ENCODE results near the gene LAMP5. TPM values are rescaled to one million over a fixed set of nuclear protein-coding genes. Genes with fewer than 3 reads are reported as not detected.

The LAMP5 gene
- total RNA-seq, 1 donor from 2014 or later: not detected

- no peak for DNase-seq (ENCODE audit: extremely low read depth, low read depth, low spot score)
Measured at GRCh38 chr20:9499126-9499899, 15.1 kb upstream of the LAMP5 start.

- DNase-seq (ENCODE audit: extremely low read depth, low read depth, low spot score): no peak
Measured at GRCh38 chr20:9500121-9500520, 14.3 kb upstream of the LAMP5 start.

- no peak for DNase-seq (ENCODE audit: extremely low read depth, low read depth, low spot score)
Measured at GRCh38 chr20:9501473-9501872, 12.9 kb upstream of the LAMP5 start.

GRCh38 chr20:9503526-9504245 is 10.7 kb upstream of the LAMP5 start:
- no peak for DNase-seq (ENCODE audit: extremely low read depth, low read depth, low spot score)

GRCh38 chr20:9506280-9506821 is 8.0 kb upstream of the LAMP5 start:
- no peak for DNase-seq (ENCODE audit: extremely low read depth, low read depth, low spot score)

GRCh38 chr20:9506964-9507369 is 7.4 kb upstream of the LAMP5 start:
- DNase-seq (ENCODE audit: extremely low read depth, low read depth, low spot score): no peak

- DNase-seq (ENCODE audit: extremely low read depth, low read depth, low spot score): no peak
Measured at GRCh38 chr20:9507544-9508239, 6.7 kb upstream of the LAMP5 start.

GRCh38 chr20:9508240-9508661 is 6.1 kb upstream of the LAMP5 start:
- no peak for DNase-seq (ENCODE audit: extremely low read depth, low read depth, low spot score)

GRCh38 chr20:9508696-9509178 is 5.7 kb upstream of the LAMP5 start:
- DNase-seq (ENCODE audit: extremely low read depth, low read depth, low spot score): no peak

- no peak for DNase-seq (ENCODE audit: extremely low read depth, low read depth, low spot score)
Measured at GRCh38 chr20:9509246-9509645, 5.1 kb upstream of the LAMP5 start.

- DNase-seq (ENCODE audit: extremely low read depth, low read depth, low spot score): no peak
Measured at GRCh38 chr20:9510911-9511310, 3.5 kb upstream of the LAMP5 start.

- no peak for DNase-seq (ENCODE audit: extremely low read depth, low read depth, low spot score)
Measured at GRCh38 chr20:9514072-9514460, 324 bp upstream of the LAMP5 start.

GRCh38 chr20:9515214-9515585 is 810 bp downstream of the LAMP5 start:
- DNase-seq (ENCODE audit: extremely low read depth, low read depth, low spot score): no peak

- no peak for DNase-seq (ENCODE audit: extremely low read depth, low read depth, low spot score)
Measured at GRCh38 chr20:9515741-9516233, 1.4 kb downstream of the LAMP5 start.

- DNase-seq (ENCODE audit: extremely low read depth, low read depth, low spot score): no peak
Measured at GRCh38 chr20:9516234-9516871, 2.0 kb downstream of the LAMP5 start.

GRCh38 chr20:9517297-9518162 is 3.1 kb downstream of the LAMP5 start:
- DNase-seq (ENCODE audit: extremely low read depth, low read depth, low spot score): no peak

- no peak for DNase-seq (ENCODE audit: extremely low read depth, low read depth, low spot score)
Measured at GRCh38 chr20:9518576-9519175, 4.3 kb downstream of the LAMP5 start.

- no peak for DNase-seq (ENCODE audit: extremely low read depth, low read depth, low spot score)
Measured at GRCh38 chr20:9520086-9520485, 5.7 kb downstream of the LAMP5 start.

GRCh38 chr20:9523636-9524035 is 9.2 kb downstream of the LAMP5 start:
- no peak for DNase-seq (ENCODE audit: extremely low read depth, low read depth, low spot score)

Data from glomerular endothelial cell (primary cell).